Ascending aorta (tissue), 2 donors: ENCODE data around the gene CHCHD3. TPM values are rescaled to one million over a fixed set of nuclear protein-coding genes. Genes with fewer than 3 reads are reported as not detected.

Experiments used
- DNase-seq, 2 donors: peaks; one replicate each; pipeline ENCODE4 v3.0.0-alpha.2; 2019; ENCODE audit warnings: low spot score in 2 of 2
- H3K27ac ChIP-seq, 2 donors: fragments of 200-600 bp; sonication (generic); one replicate each; pipeline ENCODE4 v1.5.1; 2016 to 2017; ENCODE audit warnings: mild to moderate bottlenecking in 1 of 2
- H3K27me3 ChIP-seq: fragments of 200-600 bp; sonication (generic); one replicate; pipeline ENCODE4 v1.5.1; 2017
- H3K36me3 ChIP-seq, 2 donors: fragments of 200-600 bp; sonication (generic); one replicate each; pipeline ENCODE4 v1.5.1; 2016
- H3K4me1 ChIP-seq, 2 donors: fragments of 200-600 bp; sonication (generic); one replicate each; pipeline ENCODE4 v1.5.1; 2016 to 2017; ENCODE audit warnings: mild to moderate bottlenecking in 1 of 2
- H3K4me3 ChIP-seq, 2 donors: fragments of 200-600 bp; sonication (generic); one replicate each; pipeline ENCODE4 v1.5.1; 2016 to 2017; ENCODE audit warnings: mild to moderate bottlenecking in 1 of 2
- H3K9me3 ChIP-seq, 2 donors: fragments of 200-600 bp; sonication (generic); one replicate each; pipeline ENCODE4 v1.5.1; 2016
- intact Hi-C: fragments of 100-400 bp; cut with DNase I; formaldehyde crosslinking; loops from one replicate; pipeline ENCODE4 v1.15.1; 2023
- total RNA-seq: library from RNA; depleted of rRNA; stranded (reverse); fragments of >200 nt; gene quantifications from one replicate; pipeline ENCODE4 v1.1.0, GENCODE V29; 2016
- TF ChIP-seq, protein P1 (sequence below), 3 experiments: fragments of 200-600 bp in 2 of 3; fragments of 450-650 bp in 1 of 3; sonication (generic) in 2 of 3; IDR thresholded peaks; one replicate each; pipeline ENCODE4 v1.5.1; 2016 to 2019; ENCODE audit warnings: antibody characterized with exemption in 3 of 3, mild to moderate bottlenecking in 1 of 3, moderate library complexity in 1 of 3

The CHCHD3 gene
- total RNA-seq, 1 donor from 2014 or later, result 26.2 TPM

DNA sequence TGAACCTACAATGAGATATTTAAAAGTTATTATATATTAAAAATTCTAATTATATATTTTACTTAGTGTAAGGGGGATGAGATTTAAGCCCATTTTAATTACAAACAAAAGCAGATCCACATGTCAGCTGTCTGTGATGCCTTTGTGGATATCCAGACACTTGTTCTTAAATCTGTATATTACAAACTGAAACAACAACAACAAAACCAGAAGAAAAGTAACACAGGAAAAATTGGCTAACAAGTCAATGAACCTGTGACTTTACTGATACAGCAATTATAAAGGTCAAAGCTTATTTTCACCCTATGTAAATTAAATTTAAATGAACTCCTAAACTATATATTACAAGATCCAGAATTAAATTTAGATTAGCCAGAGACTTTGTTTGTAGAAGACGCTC is 222.7 kb downstream of the CHCHD3 start:
- TF ChIP-seq, protein P1, sequence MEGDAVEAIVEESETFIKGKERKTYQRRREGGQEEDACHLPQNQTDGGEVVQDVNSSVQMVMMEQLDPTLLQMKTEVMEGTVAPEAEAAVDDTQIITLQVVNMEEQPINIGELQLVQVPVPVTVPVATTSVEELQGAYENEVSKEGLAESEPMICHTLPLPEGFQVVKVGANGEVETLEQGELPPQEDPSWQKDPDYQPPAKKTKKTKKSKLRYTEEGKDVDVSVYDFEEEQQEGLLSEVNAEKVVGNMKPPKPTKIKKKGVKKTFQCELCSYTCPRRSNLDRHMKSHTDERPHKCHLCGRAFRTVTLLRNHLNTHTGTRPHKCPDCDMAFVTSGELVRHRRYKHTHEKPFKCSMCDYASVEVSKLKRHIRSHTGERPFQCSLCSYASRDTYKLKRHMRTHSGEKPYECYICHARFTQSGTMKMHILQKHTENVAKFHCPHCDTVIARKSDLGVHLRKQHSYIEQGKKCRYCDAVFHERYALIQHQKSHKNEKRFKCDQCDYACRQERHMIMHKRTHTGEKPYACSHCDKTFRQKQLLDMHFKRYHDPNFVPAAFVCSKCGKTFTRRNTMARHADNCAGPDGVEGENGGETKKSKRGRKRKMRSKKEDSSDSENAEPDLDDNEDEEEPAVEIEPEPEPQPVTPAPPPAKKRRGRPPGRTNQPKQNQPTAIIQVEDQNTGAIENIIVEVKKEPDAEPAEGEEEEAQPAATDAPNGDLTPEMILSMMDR (IDR thresholded peaks at IDR 0.05), result no peak
- Histone ChIP-seq H3K9me3 (peaks cover 0 to 8% of the 10 kb centered on the region in 2 donors), H3K4me1 (no peaks in the 10 kb centered on the region), H3K36me3 (no peaks in the 10 kb centered on the region), H3K27ac (no peak overlapping the region), H3K4me3 (no peak overlapping the region), H3K27me3 (no peaks in the 10 kb centered on the region)
- intact Hi-C loops, result no loop called here
- no peak for DNase-seq

DNA sequence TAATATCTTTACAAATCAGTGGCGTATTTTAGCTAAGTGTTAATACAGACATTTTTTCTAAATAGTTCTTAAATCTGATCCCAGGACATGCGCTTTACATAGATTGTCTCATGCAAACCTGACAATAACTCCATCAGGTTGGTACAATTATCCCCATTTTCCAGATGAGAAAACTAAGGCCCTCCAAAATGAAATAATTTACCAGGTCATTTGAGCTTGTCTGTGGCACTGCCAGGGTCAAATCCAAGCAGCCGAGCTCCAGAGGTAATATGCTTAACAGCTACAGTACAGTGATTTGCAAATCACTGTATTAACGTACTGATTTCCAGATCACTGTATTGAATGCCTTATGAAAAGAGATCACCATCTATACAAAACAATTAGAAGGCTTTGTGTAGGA is 223.1 kb downstream of the CHCHD3 start:
- Histone ChIP-seq H3K36me3 (no peaks in the 10 kb centered on the region), H3K27ac (no peak overlapping the region), H3K27me3 (no peaks in the 10 kb centered on the region), H3K9me3 (peaks cover 0 to 8% of the 10 kb centered on the region in 2 donors), H3K4me3 (no peak overlapping the region), H3K4me1 (no peaks in the 10 kb centered on the region)
- DNase-seq, result no peak
- TF ChIP-seq, protein P1 (IDR thresholded peaks at IDR 0.05), result no peak
- intact Hi-C loops, result no loop called here

DNA sequence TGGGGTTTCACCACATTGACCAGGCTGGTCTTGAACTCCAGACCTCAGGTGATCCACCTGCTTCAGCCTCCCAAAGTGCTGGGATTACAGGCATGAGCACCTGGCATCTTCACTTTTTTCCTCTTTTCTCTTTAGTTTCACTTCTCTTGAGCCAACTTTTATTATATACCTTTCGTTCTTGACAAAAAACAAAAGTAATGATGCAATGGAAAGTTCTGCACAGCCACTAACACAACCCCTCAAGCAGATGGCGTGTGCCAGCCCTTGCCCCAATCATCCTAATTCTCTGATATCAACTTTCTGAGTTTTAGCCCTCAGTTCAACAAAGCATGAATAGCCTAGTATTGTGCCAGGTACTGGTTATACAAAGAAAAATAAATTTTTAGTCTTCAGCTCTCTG is 223.6 kb downstream of the CHCHD3 start:
- H3K27me3 ChIP-seq, result no peaks in the 10 kb centered on the region
- TF ChIP-seq, protein P1 (IDR thresholded peaks at IDR 0.05), result no peak
- peaks cover 0 to 3% of the 10 kb centered on the region in 2 donors for H3K9me3 ChIP-seq
- H3K4me3 ChIP-seq, result no peak overlapping the region
- intact Hi-C loops, result no loop called here
- no peaks in the 10 kb centered on the region for H3K4me1 ChIP-seq
- DNase-seq, result no peak
- no peaks in the 10 kb centered on the region for H3K36me3 ChIP-seq
- no peak overlapping the region for H3K27ac ChIP-seq

DNA sequence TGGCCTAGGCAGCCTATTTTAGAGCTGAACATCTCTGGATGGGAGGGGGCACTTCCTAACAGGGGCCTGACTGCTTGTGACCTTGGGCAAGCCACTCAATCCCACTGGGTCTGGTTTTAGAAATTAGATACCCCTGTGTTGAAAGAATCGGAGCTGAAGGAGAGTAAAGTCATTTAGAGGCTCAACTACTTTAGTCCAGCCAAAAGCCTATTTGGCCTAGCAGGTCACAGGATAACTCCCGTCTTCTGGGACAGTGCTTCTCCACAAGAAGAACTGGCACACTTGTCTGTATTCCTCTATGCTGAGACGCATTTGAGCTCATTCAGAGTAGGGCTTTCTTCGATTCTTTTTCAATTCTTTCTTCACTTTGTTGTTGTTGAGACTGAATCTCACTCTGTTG is 224.2 kb downstream of the CHCHD3 start:
- intact Hi-C loops, result no loop called here
- no peak overlapping the region for H3K27ac ChIP-seq
- TF ChIP-seq, protein P1 (IDR thresholded peaks at IDR 0.05), result no peak

DNA sequence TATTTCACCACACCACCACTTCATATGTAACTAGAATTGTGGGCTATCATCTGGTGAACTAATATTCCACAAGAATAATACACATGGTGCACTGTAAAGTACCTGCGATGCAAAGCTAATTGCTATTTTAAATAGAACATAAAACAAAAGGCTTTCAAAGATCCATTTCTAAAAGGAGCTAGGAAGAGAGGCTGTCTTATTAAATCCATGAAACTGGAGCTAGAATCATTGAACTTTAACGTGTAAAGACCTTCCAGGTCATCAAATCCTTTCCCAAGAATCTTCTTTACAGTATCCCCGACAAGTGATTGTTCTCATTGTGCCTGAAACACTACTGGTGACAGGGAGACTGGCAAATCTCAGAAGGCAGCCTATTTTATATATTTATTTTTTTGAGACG is 224.9 kb downstream of the CHCHD3 start:
- Histone ChIP-seq H3K9me3 (no peaks in the 10 kb centered on the region), H3K27me3 (no peaks in the 10 kb centered on the region), H3K4me1 (no peaks in the 10 kb centered on the region), H3K36me3 (no peaks in the 10 kb centered on the region), H3K4me3 (no peak overlapping the region), H3K27ac (no peak overlapping the region)
- intact Hi-C loops, result no loop called here
- TF ChIP-seq, protein P1 (IDR thresholded peaks at IDR 0.05), result no peak
- DNase-seq, result no peak

More for the DNA sequence above, 224.2 kb downstream of the CHCHD3 start:
- Histone ChIP-seq H3K4me3 (no peak overlapping the region), H3K27me3 (no peaks in the 10 kb centered on the region), H3K4me1 (no peaks in the 10 kb centered on the region), H3K36me3 (no peaks in the 10 kb centered on the region), H3K9me3 (no peaks in the 10 kb centered on the region)
- DNase-seq, result no peak

DNA sequence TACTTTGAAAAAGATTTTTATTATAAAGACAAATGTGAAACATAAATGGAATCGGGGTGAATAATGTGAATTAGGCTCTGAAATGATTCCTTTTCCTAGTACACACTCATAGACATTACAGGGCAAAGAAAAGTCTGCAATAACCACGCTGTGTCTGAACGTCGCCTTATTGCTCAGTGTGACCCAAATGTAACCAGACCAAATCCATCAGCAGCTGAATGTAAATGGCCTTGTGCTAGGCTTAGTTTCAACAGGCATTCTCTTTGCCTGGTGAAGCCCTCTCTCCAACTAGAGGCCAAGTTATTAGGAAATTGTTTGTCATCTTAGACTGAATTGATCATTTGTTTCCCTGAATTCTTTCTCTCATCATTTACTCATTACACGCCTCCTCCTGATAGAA is 225.5 kb downstream of the CHCHD3 start:
- TF ChIP-seq, protein P1 (IDR thresholded peaks at IDR 0.05), result no peak
- H3K9me3 ChIP-seq, result no peaks in the 10 kb centered on the region
- H3K27ac ChIP-seq, result no peak overlapping the region
- intact Hi-C loops, result no loop called here
- no peaks in the 10 kb centered on the region for H3K36me3 ChIP-seq
- H3K27me3 ChIP-seq, result no peaks in the 10 kb centered on the region
- no peak for DNase-seq
- H3K4me1 ChIP-seq, result no peaks in the 10 kb centered on the region
- H3K4me3 ChIP-seq, result no peak overlapping the region
